Endothelial cell of umbilical vein (primary cell): ENCODE results near the gene CT47A1. TPM values are rescaled to one million over a fixed set of nuclear protein-coding genes. Genes with fewer than 3 reads are reported as not detected.

Experiments
- BruUV-seq: library from RNA; stranded (reverse); fragments of 400-500 nt; replicated peaks from 2 replicates; lab custom pipeline; 2021; lab: Mats Ljungman, UMichigan
- CTCF ChIA-PET: fragments of 300-600, 350-600 bp; sonication (Branson Sonifier 250); formaldehyde crosslinking; loops from one replicate; lab custom pipeline; 2021; ENCODE audit warnings: antibody characterized with exemption, inconsistent platforms; lab: Charles Lee
- POLR2A ChIA-PET: fragments of 300-600, 350-600 bp; sonication (Branson Sonifier 250); formaldehyde crosslinking; loops from one replicate; lab custom pipeline; 2021; ENCODE audit warnings: antibody characterized with exemption, inconsistent platforms; lab: Charles Lee
- DNase-seq: peaks from one replicate; pipeline ENCODE4 v3.0.0-alpha.2; 2011; ENCODE audit warnings: low read depth, low spot score
- FAIRE-seq: peaks from 2 replicates; lab custom pipeline; 2011; peaks lifted over from hg19 to GRCh38; lab: Jason Lieb, UNC
- H2AFZ ChIP-seq: 2 replicates; pipeline ENCODE4 v1.6.0; 2012; ENCODE audit warnings: low read depth, low read length, control low read depth, inconsistent platforms
- H3K27ac ChIP-seq: 2 replicates; pipeline ENCODE4 v1.5.1; 2011; ENCODE audit warnings: low read depth, mild to moderate bottlenecking, control low read depth, low read length, moderate library complexity; ENCODE audit not compliant: insufficient read depth
- H3K27me3 ChIP-seq, 2 experiments: 2 replicates each; pipeline versions ENCODE4 v1.6.0 to v1.6.1; 2011; ENCODE audit warnings: low read length in 2 of 2, mixed read lengths in 1 of 2; ENCODE audit not compliant: control insufficient read depth in 2 of 2, insufficient read depth in 2 of 2
- H3K36me3 ChIP-seq, 2 experiments: 2 replicates in 1 of 2; 3 replicates in 1 of 2; pipeline ENCODE4 v1.5.1; 2011; ENCODE audit warnings: low read length in 2 of 2, mild to moderate bottlenecking in 1 of 2, moderate library complexity in 1 of 2; ENCODE audit not compliant: control insufficient read depth in 2 of 2, insufficient read depth in 2 of 2; ENCODE audit errors: extremely low read depth in 1 of 2
- H3K4me1 ChIP-seq: 3 replicates; pipeline ENCODE4 v1.5.1; 2011; ENCODE audit warnings: mild to moderate bottlenecking, low read length; ENCODE audit not compliant: control insufficient read depth, insufficient read depth; ENCODE audit errors: extremely low read depth
- H3K4me2 ChIP-seq: 2 replicates; pipeline ENCODE4 v1.6.1; 2011; ENCODE audit warnings: low read length, control low read depth, mixed read lengths; ENCODE audit not compliant: insufficient read depth
- H3K4me3 ChIP-seq, 3 experiments: fragments of 200-600 bp in 1 of 3; sonication (generic), shearing (Covaris generic) in 1 of 3; replicated peaks in 1 of 3; 2 replicates each; pipeline ENCODE4 v1.5.1; 2011 to 2016; ENCODE audit warnings: control low read depth in 3 of 3, low read length in 3 of 3, mild to moderate bottlenecking in 2 of 3, inconsistent platforms in 1 of 3, low read depth in 1 of 3, moderate library complexity in 1 of 3; ENCODE audit not compliant: insufficient read depth in 1 of 3
- H3K79me2 ChIP-seq: 2 replicates; pipeline ENCODE4 v1.6.0; 2012; ENCODE audit warnings: low read length, inconsistent platforms; ENCODE audit not compliant: control insufficient read depth, insufficient read depth
- H3K9ac ChIP-seq: replicated peaks from 2 replicates; pipeline ENCODE3; 2011; ENCODE audit warnings: low read length, control low read depth; ENCODE audit not compliant: insufficient read depth; ENCODE audit errors: extremely low read depth
- H3K9me1 ChIP-seq: replicated peaks from 3 replicates; pipeline ENCODE4 v1.6.0; 2011; ENCODE audit warnings: mild to moderate bottlenecking, low read length; ENCODE audit not compliant: control insufficient read depth, insufficient read depth; ENCODE audit errors: extremely low read depth
- H3K9me3 ChIP-seq: replicated peaks from 2 replicates; pipeline ENCODE4 v1.5.1; 2012; ENCODE audit warnings: low read length, inconsistent platforms; ENCODE audit not compliant: control insufficient read depth, insufficient read depth
- H4K20me1 ChIP-seq: replicated peaks from 2 replicates; pipeline ENCODE3; 2011; ENCODE audit warnings: mild to moderate bottlenecking, low read length; ENCODE audit not compliant: control insufficient read depth, insufficient read depth; ENCODE audit errors: extremely low read depth
- CTCF ChIP-seq, 2 donors: IDR thresholded peaks; 1 replicate in 1 of 2; 2 replicates in 1 of 2; pipeline ENCODE4 v1.5.1; 2011; ENCODE audit warnings: low read length in 2 of 2, mild to moderate bottlenecking in 2 of 2, moderate library complexity in 2 of 2, control low read depth in 1 of 2, inconsistent platforms in 1 of 2, low read depth in 1 of 2; ENCODE audit not compliant: insufficient read depth in 1 of 2; ENCODE audit errors: extremely low read depth in 1 of 2
- EZH2 ChIP-seq: IDR thresholded peaks from 2 replicates; pipeline ENCODE4 v1.6.1; 2012; ENCODE audit warnings: borderline replicate concordance, low read depth, mild to moderate bottlenecking, moderate library complexity, low read length, inconsistent platforms; ENCODE audit not compliant: severe bottlenecking
- FOS ChIP-seq: IDR thresholded peaks from 2 replicates; pipeline ENCODE4 v1.6.1; 2011; ENCODE audit warnings: mild to moderate bottlenecking, low read length, moderate library complexity, borderline replicate concordance; ENCODE audit not compliant: insufficient read depth
- GATA2 ChIP-seq: IDR thresholded peaks from 2 replicates; pipeline ENCODE4 v1.7.0; 2011; ENCODE audit warnings: low read depth, mild to moderate bottlenecking, moderate library complexity, mixed read lengths, low read length; ENCODE audit not compliant: insufficient read length, insufficient read depth
- JUN ChIP-seq: IDR thresholded peaks from 2 replicates; pipeline ENCODE4 v1.6.1; 2011; ENCODE audit warnings: borderline replicate concordance, low read depth; ENCODE audit not compliant: insufficient read length, insufficient read depth
- MAX ChIP-seq: IDR thresholded peaks from 2 replicates; pipeline ENCODE4 v1.6.1; 2011; ENCODE audit not compliant: insufficient read depth, insufficient read length
- MYC ChIP-seq: IDR thresholded peaks from one replicate; pipeline ENCODE4 v1.6.1; 2011; ENCODE audit warnings: mild to moderate bottlenecking, low read depth, low read length
- POLR2A ChIP-seq: IDR thresholded peaks from 2 replicates; pipeline ENCODE4 v1.6.1; 2012; ENCODE audit warnings: low read depth, mild to moderate bottlenecking, control low read depth, low read length
- POLR2AphosphoS5 ChIP-seq: IDR thresholded peaks from 2 replicates; pipeline ENCODE4 v1.6.1; 2012; ENCODE audit warnings: low read depth, mild to moderate bottlenecking, control low read depth, low read length, moderate library complexity; ENCODE audit not compliant: insufficient read depth
- dilution Hi-C: fragments of 300-500 bp; cut with MboI; formaldehyde crosslinking; loops from one replicate; pipeline ENCODE4 v1.15.0; 2019; ENCODE audit warnings: low sequenced_read_pairs; ENCODE audit not compliant: extremely low pct_ligation_motif_present
- intact Hi-C: fragments of 100-400 bp; cut with micrococcal nuclease; formaldehyde crosslinking; loops from one replicate; pipeline ENCODE4 v1.10.0; 2022
- polyA plus RNA-seq, 4 experiments: library from polyadenylated mRNA; depleted of rRNA in 3 of 4; stranded (reverse) in 3 of 4; unstranded in 1 of 4; fragments of >200 nt; gene quantifications; 2 replicates each; pipeline versions ENCODE4 v1.2.1 to v1.2.3, GENCODE V29; 2011 to 2012; ENCODE audit warnings: missing spikeins in 1 of 4
- total RNA-seq: library from RNA; stranded (reverse); gene quantifications from 2 replicates; pipeline ENCODE4 v1.2.3, GENCODE V29; 2021

Gene CT47A1
- total and polyA plus RNA-seq, 2 donors (not counting 3 experiments of a cell fraction or from before 2014, with no cell fraction given), result not detected

GRCh38 chrX:121030083-121030482, 44.5 kb upstream of the CT47A1 start:
- H3K9me1 ChIP-seq, result no peaks in the 10 kb centered on the region
- ChIA-PET POLR2A (no interaction called here), CTCF (no interaction called here)
- no peak for FAIRE-seq
- H3K4me2 ChIP-seq, result no peak overlapping the region
- no peaks in the 10 kb centered on the region for H3K27me3 ChIP-seq
- no peak for DNase-seq
- intact Hi-C loops (no loop called here), dilution Hi-C loops (no loop called here)
- BruUV-seq, result no TSS peak
- no peaks in the 10 kb centered on the region for H3K36me3 ChIP-seq
- no peak overlapping the region for H3K4me3 ChIP-seq
- no peak overlapping the region for H3K9ac ChIP-seq
- no peak overlapping the region for H3K27ac ChIP-seq
- no peaks in the 10 kb centered on the region for H3K79me2 ChIP-seq
- H3K9me3 ChIP-seq, result no peaks in the 10 kb centered on the region
- H4K20me1 ChIP-seq, result no peaks in the 10 kb centered on the region
- TF ChIP-seq POLR2A (no peak), GATA2 (no peak), JUN (no peak), FOS (no peak), MYC (no peak), MAX (no peak), CTCF (IDR thresholded peaks at IDR 0.05; ENCODE audit: extremely low read depth in 1 of 2, insufficient read depth in 1 of 2, low read depth in 1 of 2, low read length in 2 of 2) (no peak), EZH2 (no peak), POLR2AphosphoS5 (no peak)
- no peaks in the 10 kb centered on the region for H3K4me1 ChIP-seq
- no peak overlapping the region for H2AFZ ChIP-seq
